Activated CD4-positive, alpha-beta T cell treated with anti-CD3 and anti-CD28 coated beads for 36 hours (primary cell): Measurements from ENCODE around the gene RHBDF1. TPM values are rescaled to one million over a fixed set of nuclear protein-coding genes. Genes with fewer than 3 reads are reported as not detected.
"Not testable (repeated sequence)": the region's sequence is repeated elsewhere in the genome, so short reads cannot be mapped to it uniquely, and the experiment has no call there.

Experiments used
- ATAC-seq: fragments of 200-7000 bp; cut with Tn5 transposase; one replicate; pipeline ENCODE4 v1.10.0; 2021; ENCODE audit warnings: mild to moderate bottlenecking, moderate library complexity
- CTCF ChIA-PET: fragments of 350-600 bp; sonication (Branson Sonifier 250); formaldehyde crosslinking; loops from one replicate; lab custom pipeline; 2021; ENCODE audit warnings: antibody characterized with exemption; lab: Charles Lee
- POLR2A ChIA-PET: fragments of 350-600 bp; sonication (Branson Sonifier 250); formaldehyde crosslinking; loops from one replicate; lab custom pipeline; 2021; ENCODE audit warnings: antibody characterized with exemption, inconsistent platforms; lab: Charles Lee
- DNase-seq: peaks from one replicate; pipeline ENCODE4 v3.0.0-alpha.2; 2020
- H3K27ac Mint-ChIP-seq: one replicate; pipeline ENCODE4 v1.8.0; 2021; ENCODE audit warnings: mixed read lengths
- H3K27me3 Mint-ChIP-seq: one replicate; pipeline ENCODE4 v1.8.0; 2021; ENCODE audit warnings: mixed read lengths
- H3K36me3 Mint-ChIP-seq: one replicate; pipeline ENCODE4 v1.8.0; 2021; ENCODE audit warnings: low read depth, mixed read lengths
- H3K4me1 Mint-ChIP-seq: one replicate; pipeline ENCODE4 v1.8.0; 2021; ENCODE audit warnings: mixed read lengths
- H3K4me3 Mint-ChIP-seq: one replicate; pipeline ENCODE4 v1.8.0; 2021; ENCODE audit warnings: mild to moderate bottlenecking, moderate library complexity, mixed read lengths
- H3K9me3 Mint-ChIP-seq: one replicate; pipeline ENCODE4 v1.8.0; 2021; ENCODE audit warnings: low read depth, mixed read lengths
- intact Hi-C, 2 experiments: fragments of 100-400 bp; cut with DNase I in 1 of 2; cut with micrococcal nuclease in 1 of 2; formaldehyde crosslinking; loops; one replicate each; pipeline versions ENCODE4 v1.14.2 to v1.15.1; 2022 to 2024; cut with DNase I, micrococcal nuclease
- total RNA-seq, 2 experiments: library from RNA; stranded (reverse); gene quantifications; one replicate each; pipeline ENCODE4 v1.2.3, GENCODE V29; 2021

The RHBDF1 gene
- total RNA-seq, 2 experiments from 2014 or later = 0.40 TPM; not detected in 1

- DNase-seq (no peak), ATAC-seq (no peak)
- Mint-ChIP-seq H3K4me1 (peaks cover 9% of the 10 kb centered on the region), H3K27me3 (no peaks in the 10 kb centered on the region), H3K36me3 (peaks cover 9% of the 10 kb centered on the region), H3K27ac (no peak overlapping the region), H3K9me3 (no peaks in the 10 kb centered on the region), H3K4me3 (no peak overlapping the region)
- intact Hi-C loops = no loop called here
- POLR2A ChIA-PET = interaction anchor here (0.7 kb wide), 1 partner anchor 34 kb away, joined by 3 read pairs; no protein-coding TSS in a partner anchor
- CTCF ChIA-PET = interaction anchor here (2.8 kb wide), 1 partner anchor 8 kb away, joined by 10 read pairs; no protein-coding TSS in a partner anchor
Observed at GRCh38 chr16:57711-58110, 14.7 kb downstream of the RHBDF1 start.

GRCh38 chr16:56231-56927 lies 16.1 kb downstream of the RHBDF1 start:
- Mint-ChIP-seq H3K36me3 (peaks cover 14% of the 10 kb centered on the region), H3K4me3 (no peak overlapping the region), H3K9me3 (no peaks in the 10 kb centered on the region), H3K4me1 (peaks cover 16% of the 10 kb centered on the region), H3K27ac (no peak overlapping the region), H3K27me3 (no peaks in the 10 kb centered on the region)
- DNase-seq (no peak), ATAC-seq (no peak)
- ChIA-PET CTCF (interaction anchor here (2.2 to 2.8 kb wide), 2 partner anchors 9 to 41 kb away, joined by 5 to 10 read pairs; no protein-coding TSS in a partner anchor), POLR2A (no interaction called here)
- intact Hi-C loops = no loop called here

- intact Hi-C loops = no loop called here
- Mint-ChIP-seq H3K9me3 (no peaks in the 10 kb centered on the region), H3K27ac (no peak overlapping the region), H3K27me3 (no peaks in the 10 kb centered on the region), H3K36me3 (peaks cover 21% of the 10 kb centered on the region), H3K4me3 (peak overlapping the region; percentile 94), H3K4me1 (peaks cover 23% of the 10 kb centered on the region)
- CTCF ChIA-PET = interaction anchor here (2.2 to 2.8 kb wide), 2 partner anchors 10 to 42 kb away, joined by 5 to 10 read pairs; no protein-coding TSS in a partner anchor
- POLR2A ChIA-PET = no interaction called here
- no peak for DNase-seq
- no peak for ATAC-seq
Observed at GRCh38 chr16:55571-56136, 16.8 kb downstream of the RHBDF1 start.

- H3K9me3 Mint-ChIP-seq = no peaks in the 10 kb centered on the region
- CTCF ChIA-PET = interaction anchor here (2.0 to 2.2 kb wide), 2 partner anchors 11 to 43 kb away, joined by 12 to 15 read pairs; no protein-coding TSS in a partner anchor
- H3K27me3 Mint-ChIP-seq = no peaks in the 10 kb centered on the region
- H3K36me3 Mint-ChIP-seq = peaks cover 28% of the 10 kb centered on the region
- no peak for DNase-seq
- ATAC-seq = no peak
- H3K4me3 Mint-ChIP-seq = peak overlapping the region; percentile 94
- peaks cover 30% of the 10 kb centered on the region for H3K4me1 Mint-ChIP-seq
- POLR2A ChIA-PET = no interaction called here
- peak overlapping the region; percentile 69 for H3K27ac Mint-ChIP-seq
- intact Hi-C loops = no loop called here
Observed at GRCh38 chr16:54237-54581, 18.2 kb downstream of the RHBDF1 start.

GRCh38 chr16:53346-54236 lies 18.8 kb downstream of the RHBDF1 start, which contains the start of the genes POLR3K and SNRNP25:
POLR3K (minus strand) TSS chr16:53608; CDS start chr16:53586, 22 bp downstream.
SNRNP25 (plus strand) TSS chr16:53828; CDS start chr16:54017, 189 bp downstream.
- peak; percentile 98 for ATAC-seq
- Mint-ChIP-seq H3K36me3 (peaks cover 31% of the 10 kb centered on the region), H3K27me3 (no peaks in the 10 kb centered on the region), H3K27ac (peak within 1 kb of the TSS; percentile 90), H3K4me1 (peaks cover 30% of the 10 kb centered on the region), H3K4me3 (peak within 1 kb of the TSS; percentile 94), H3K9me3 (no peaks in the 10 kb centered on the region)
- CTCF ChIA-PET = interaction anchor here (0.8 to 2.2 kb wide), 5 partner anchors 12 to 375 kb away, joined by 3 to 15 read pairs (median 6); no protein-coding TSS in a partner anchor
- POLR2A ChIA-PET = interaction anchor here (0.6 to 1.4 kb wide), 5 partner anchors 12 to 181 kb away, joined by 3 to 4 read pairs (median 4); partner anchors contain the start of gene FAM234A
- peak; percentile 100 for DNase-seq
- intact Hi-C loops = loop anchor here in 1 of 2 experiments (1.0 kb wide), 9 partner anchors 25 to 474 kb away; partner anchors contain the start of genes CAPN15, FAM234A, LUC7L and MPG

GRCh38 chr16:50769-51591 lies 21.5 kb downstream of the RHBDF1 start:
- H3K4me1 Mint-ChIP-seq = peaks cover 30% of the 10 kb centered on the region
- H3K27me3 Mint-ChIP-seq = no peaks in the 10 kb centered on the region
- no peaks in the 10 kb centered on the region for H3K9me3 Mint-ChIP-seq
- peaks cover 38% of the 10 kb centered on the region for H3K36me3 Mint-ChIP-seq
- no peak for ATAC-seq
- intact Hi-C loops = no loop called here
- POLR2A ChIA-PET = no interaction called here
- DNase-seq = no peak
- peak overlapping the region; percentile 63 for H3K27ac Mint-ChIP-seq
- CTCF ChIA-PET = interaction anchor here (1.0 kb wide), 1 partner anchor 15 kb away, joined by 3 read pairs; no protein-coding TSS in a partner anchor
- H3K4me3 Mint-ChIP-seq = peak overlapping the region; percentile 94

GRCh38 chr16:47234-47633 lies 25.2 kb downstream of the RHBDF1 start:
- POLR2A ChIA-PET = no interaction called here
- Mint-ChIP-seq H3K9me3 (no peaks in the 10 kb centered on the region), H3K4me3 (no peak overlapping the region)

GRCh38 chr16:46510-46909 lies 25.9 kb downstream of the RHBDF1 start:
- peaks cover 26% of the 10 kb centered on the region for H3K4me1 Mint-ChIP-seq
- CTCF ChIA-PET = interaction anchor here (0.6 to 0.9 kb wide), 2 partner anchors 51 to 162 kb away, joined by 3 read pairs; no protein-coding TSS in a partner anchor
- H3K4me3 Mint-ChIP-seq, DNase-seq, H3K9me3 Mint-ChIP-seq, H3K27ac Mint-ChIP-seq, POLR2A ChIA-PET, intact Hi-C loops, H3K27me3 Mint-ChIP-seq, ATAC-seq: not testable (repeated sequence)
- H3K36me3 Mint-ChIP-seq = peaks cover 68% of the 10 kb centered on the region

More at GRCh38 chr16:47234-47633, 25.2 kb downstream of the RHBDF1 start:
- H3K27me3 Mint-ChIP-seq = no peaks in the 10 kb centered on the region
- DNase-seq (no peak), ATAC-seq (no peak)
- peaks cover 67% of the 10 kb centered on the region for H3K36me3 Mint-ChIP-seq
- CTCF ChIA-PET = interaction anchor here (0.9 kb wide), 1 partner anchor 50 kb away, joined by 3 read pairs; no protein-coding TSS in a partner anchor
- peaks cover 27% of the 10 kb centered on the region for H3K4me1 Mint-ChIP-seq
- intact Hi-C loops = no loop called here
- no peak overlapping the region for H3K27ac Mint-ChIP-seq

- ATAC-seq (no peak), DNase-seq (no peak)
- Mint-ChIP-seq H3K9me3 (no peaks in the 10 kb centered on the region), H3K27ac (no peak overlapping the region), H3K27me3 (no peaks in the 10 kb centered on the region), H3K4me1 (peaks cover 15% of the 10 kb centered on the region), H3K36me3 (peaks cover 58% of the 10 kb centered on the region), H3K4me3 (no peak overlapping the region)
- ChIA-PET POLR2A (no interaction called here), CTCF (interaction anchor here (0.7 kb wide), 1 partner anchor 80 kb away, joined by 4 read pairs; no protein-coding TSS in a partner anchor)
- intact Hi-C loops = no loop called here
Observed at GRCh38 chr16:45454-45853, 27.0 kb downstream of the RHBDF1 start.

GRCh38 chr16:44655-45054 lies 27.8 kb downstream of the RHBDF1 start:
- Mint-ChIP-seq H3K27ac (no peak overlapping the region), H3K4me3 (no peak overlapping the region), H3K27me3 (no peaks in the 10 kb centered on the region), H3K36me3 (peaks cover 58% of the 10 kb centered on the region), H3K4me1 (peaks cover 14% of the 10 kb centered on the region), H3K9me3 (no peaks in the 10 kb centered on the region)
- CTCF ChIA-PET = interaction anchor here (0.5 to 1.2 kb wide), 4 partner anchors 57 to 1657 kb away, joined by 3 to 4 read pairs (median 4); no protein-coding TSS in a partner anchor
- POLR2A ChIA-PET = no interaction called here
- intact Hi-C loops = no loop called here
- ATAC-seq (no peak), DNase-seq (no peak)
